Lower leg skin (tissue), 3 donors: Measurements from ENCODE around the gene CCN5.
"Not testable (repeated sequence)": the region's sequence is repeated elsewhere in the genome, so short reads cannot be mapped to it uniquely, and the experiment has no call there.

ENCODE experiments used
- POLR2A ChIP-seq, 2 donors: fragments of 450-650 bp; IDR thresholded peaks; one replicate each; pipeline ENCODE4 v1.6.1; 2016 to 2017; ENCODE audit warnings: antibody characterized with exemption in 2 of 2, mild to moderate bottlenecking in 1 of 2, moderate library complexity in 1 of 2
- TF ChIP-seq, protein P1 (sequence below), 3 donors: fragments of 450-650 bp; IDR thresholded peaks; one replicate each; pipeline ENCODE4 v1.5.1; 2016; ENCODE audit warnings: antibody characterized with exemption in 3 of 3, mild to moderate bottlenecking in 3 of 3, moderate library complexity in 2 of 3

GRCh38 chr20:44697041-44697440 lies 18.1 kb upstream of the CCN5 start:
- not testable (repeated sequence) for TF ChIP-seq POLR2A (IDR thresholded peaks at IDR 0.05)
- TF ChIP-seq, protein P1, sequence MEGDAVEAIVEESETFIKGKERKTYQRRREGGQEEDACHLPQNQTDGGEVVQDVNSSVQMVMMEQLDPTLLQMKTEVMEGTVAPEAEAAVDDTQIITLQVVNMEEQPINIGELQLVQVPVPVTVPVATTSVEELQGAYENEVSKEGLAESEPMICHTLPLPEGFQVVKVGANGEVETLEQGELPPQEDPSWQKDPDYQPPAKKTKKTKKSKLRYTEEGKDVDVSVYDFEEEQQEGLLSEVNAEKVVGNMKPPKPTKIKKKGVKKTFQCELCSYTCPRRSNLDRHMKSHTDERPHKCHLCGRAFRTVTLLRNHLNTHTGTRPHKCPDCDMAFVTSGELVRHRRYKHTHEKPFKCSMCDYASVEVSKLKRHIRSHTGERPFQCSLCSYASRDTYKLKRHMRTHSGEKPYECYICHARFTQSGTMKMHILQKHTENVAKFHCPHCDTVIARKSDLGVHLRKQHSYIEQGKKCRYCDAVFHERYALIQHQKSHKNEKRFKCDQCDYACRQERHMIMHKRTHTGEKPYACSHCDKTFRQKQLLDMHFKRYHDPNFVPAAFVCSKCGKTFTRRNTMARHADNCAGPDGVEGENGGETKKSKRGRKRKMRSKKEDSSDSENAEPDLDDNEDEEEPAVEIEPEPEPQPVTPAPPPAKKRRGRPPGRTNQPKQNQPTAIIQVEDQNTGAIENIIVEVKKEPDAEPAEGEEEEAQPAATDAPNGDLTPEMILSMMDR (IDR thresholded peaks at IDR 0.05), result not testable (repeated sequence)
